GM08714 (cell line): Measurements from ENCODE around the gene USP25.

ENCODE experiments used
- H3K4me3 ChIP-seq: fragments of 200-500 bp; sonication (Bioruptor generic); 2 replicates; pipeline ENCODE4 v1.5.1; 2014; ENCODE audit warnings: mild to moderate bottlenecking, low read length, inconsistent platforms
- ZNF274 ChIP-seq: IDR thresholded peaks from 2 replicates; pipeline ENCODE4 v1.6.1; 2012; ENCODE audit warnings: mild to moderate bottlenecking, low read depth, low read length

Gene USP25

GRCh38 chr21:15743593-15743992 lies 13.8 kb downstream of the USP25 start:
- no peak overlapping the region for H3K4me3 ChIP-seq
- no peak for TF ChIP-seq ZNF274

GRCh38 chr21:15744926-15745325 lies 15.1 kb downstream of the USP25 start:
- H3K4me3 ChIP-seq: no peak overlapping the region
- no peak for TF ChIP-seq ZNF274

GRCh38 chr21:15748586-15748985 lies 18.8 kb downstream of the USP25 start:
- H3K4me3 ChIP-seq: no peak overlapping the region
- TF ChIP-seq ZNF274: no peak

GRCh38 chr21:15749082-15749860 lies 19.5 kb downstream of the USP25 start:
- no peak for TF ChIP-seq ZNF274
- no peak overlapping the region for H3K4me3 ChIP-seq

- H3K4me3 ChIP-seq: no peak overlapping the region
- TF ChIP-seq ZNF274: no peak
These were observed 20.0 kb downstream of the USP25 start for GRCh38 chr21:15749861-15750159.

GRCh38 chr21:15751037-15751436 lies 21.3 kb downstream of the USP25 start:
- no peak overlapping the region for H3K4me3 ChIP-seq
- TF ChIP-seq ZNF274: no peak

- TF ChIP-seq ZNF274: no peak
- no peak overlapping the region for H3K4me3 ChIP-seq
These were observed 21.8 kb downstream of the USP25 start for GRCh38 chr21:15751546-15751945.

- H3K4me3 ChIP-seq: no peak overlapping the region
- no peak for TF ChIP-seq ZNF274
These were observed 23.1 kb downstream of the USP25 start for GRCh38 chr21:15752763-15753407.

- H3K4me3 ChIP-seq: no peak overlapping the region
- no peak for TF ChIP-seq ZNF274
These were observed 24.0 kb downstream of the USP25 start for GRCh38 chr21:15753741-15754140.

- H3K4me3 ChIP-seq: no peak overlapping the region
- no peak for TF ChIP-seq ZNF274
These were observed 24.9 kb downstream of the USP25 start for GRCh38 chr21:15754640-15755039.

GRCh38 chr21:15755125-15755524 lies 25.3 kb downstream of the USP25 start:
- H3K4me3 ChIP-seq: no peak overlapping the region
- TF ChIP-seq ZNF274: no peak

- H3K4me3 ChIP-seq: no peak overlapping the region
- TF ChIP-seq ZNF274: no peak
These were observed 29.7 kb downstream of the USP25 start for GRCh38 chr21:15759469-15759868.

- H3K4me3 ChIP-seq: no peak overlapping the region
- no peak for TF ChIP-seq ZNF274
These were observed 31.8 kb downstream of the USP25 start for GRCh38 chr21:15761507-15762100.

GRCh38 chr21:15763359-15763758 lies 33.6 kb downstream of the USP25 start:
- no peak overlapping the region for H3K4me3 ChIP-seq
- no peak for TF ChIP-seq ZNF274

- TF ChIP-seq ZNF274: no peak
- no peak overlapping the region for H3K4me3 ChIP-seq
These were observed 35.1 kb downstream of the USP25 start for GRCh38 chr21:15764878-15765277.
